GM21526 (cell line): ENCODE measurements around the gene PRDM4.
A peak's percentile ranks its signal among the peaks of the same experiment; 100 is the strongest.
"Not testable (repeated sequence)": the region's sequence is repeated elsewhere in the genome, so short reads cannot be mapped to it uniquely, and the experiment has no call there.

Experiments
- ATAC-seq: cut with Tn5 transposase; IDR thresholded peaks from one replicate; pipeline ENCODE4 v1.9.1; 2021; ENCODE audit warnings: moderate library complexity; ENCODE audit not compliant: unreplicated experiment, low FRiP score

Gene PRDM4

DNA sequence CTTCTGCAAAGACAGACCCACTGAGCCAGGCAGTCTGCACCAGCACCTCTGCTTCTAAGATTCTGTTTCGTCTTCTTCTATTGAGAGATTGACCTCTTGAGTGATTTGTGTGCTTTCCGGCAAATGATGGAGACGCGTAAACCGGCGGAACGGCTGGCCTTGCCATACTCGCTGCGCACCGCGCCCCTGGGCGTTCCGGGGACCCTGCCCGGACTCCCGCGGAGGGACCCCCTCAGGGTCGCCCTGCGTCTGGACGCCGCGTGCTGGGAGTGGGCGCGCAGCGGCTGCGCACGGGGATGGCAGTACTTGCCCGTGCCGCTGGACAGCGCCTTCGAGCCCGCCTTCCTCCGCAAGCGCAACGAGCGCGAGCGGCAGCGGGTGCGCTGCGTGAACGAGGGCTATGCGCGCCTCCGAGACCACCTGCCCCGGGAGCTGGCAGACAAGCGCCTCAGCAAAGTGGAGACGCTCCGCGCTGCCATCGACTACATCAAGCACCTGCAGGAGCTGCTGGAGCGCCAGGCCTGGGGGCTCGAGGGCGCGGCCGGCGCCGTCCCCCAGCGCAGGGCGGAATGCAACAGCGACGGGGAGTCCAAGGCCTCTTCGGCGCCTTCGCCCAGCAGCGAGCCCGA, 14.3 kb upstream of the PRDM4 start:
- ATAC-seq: no peak

DNA sequence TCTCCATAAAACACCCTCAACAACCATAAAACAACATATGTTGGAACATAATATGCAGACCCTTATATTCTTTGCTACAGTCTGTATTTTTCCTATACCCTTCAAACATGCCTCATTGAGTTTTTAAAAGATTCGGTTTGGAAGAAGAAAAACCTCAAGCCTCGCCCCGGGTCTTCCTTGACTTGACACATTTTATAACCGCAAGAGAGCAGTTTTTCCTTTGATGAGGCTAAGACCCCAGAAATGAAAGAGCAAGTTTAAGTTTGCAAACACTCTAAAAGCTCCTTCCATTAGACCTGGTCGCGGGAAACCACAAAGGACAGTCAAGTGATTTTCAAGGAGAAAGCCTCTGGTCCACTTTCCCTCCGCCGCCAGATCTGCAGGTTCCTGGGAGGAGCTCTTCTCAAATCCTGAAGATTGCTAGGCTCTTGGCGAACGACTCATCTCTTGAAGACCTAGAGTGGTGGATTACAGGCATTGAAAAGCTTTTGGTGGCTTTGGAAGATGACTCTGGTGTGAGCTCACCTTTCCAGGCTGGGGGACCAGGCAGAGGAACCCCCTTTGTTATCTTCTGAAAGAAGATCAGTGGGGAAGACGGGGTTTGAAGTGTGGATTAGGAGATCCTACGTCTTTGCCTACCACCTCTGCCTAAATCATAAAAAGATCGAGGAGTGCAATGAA, 13.6 kb upstream of the PRDM4 start, which contains the start of gene ASCL4:
TSS of gene ASCL4 (plus strand) at position 356 of the 681 bp plus-strand sequence. CDS start 515 bp downstream, outside the sequence.
- ATAC-seq: no peak

DNA sequence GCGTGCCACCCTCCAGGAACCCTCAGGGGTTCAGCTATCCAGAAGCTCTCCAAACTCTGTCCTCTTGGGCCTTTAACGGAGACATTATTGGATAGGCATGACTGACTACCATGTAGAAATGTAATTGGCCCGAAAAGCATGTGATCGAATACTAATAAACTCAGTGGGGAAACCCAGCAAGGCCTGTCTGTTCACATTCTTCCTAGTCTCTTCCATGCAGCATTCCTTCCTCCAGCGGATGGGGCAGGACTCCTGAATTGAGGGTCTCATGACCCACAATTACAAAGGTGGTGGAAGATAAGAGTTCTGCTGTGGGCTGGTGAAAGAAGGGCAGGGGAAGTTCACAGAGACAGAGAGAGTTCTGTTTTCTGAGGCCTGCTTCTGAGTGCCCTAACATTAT, 6.5 kb upstream of the PRDM4 start:
- ATAC-seq: no peak

DNA sequence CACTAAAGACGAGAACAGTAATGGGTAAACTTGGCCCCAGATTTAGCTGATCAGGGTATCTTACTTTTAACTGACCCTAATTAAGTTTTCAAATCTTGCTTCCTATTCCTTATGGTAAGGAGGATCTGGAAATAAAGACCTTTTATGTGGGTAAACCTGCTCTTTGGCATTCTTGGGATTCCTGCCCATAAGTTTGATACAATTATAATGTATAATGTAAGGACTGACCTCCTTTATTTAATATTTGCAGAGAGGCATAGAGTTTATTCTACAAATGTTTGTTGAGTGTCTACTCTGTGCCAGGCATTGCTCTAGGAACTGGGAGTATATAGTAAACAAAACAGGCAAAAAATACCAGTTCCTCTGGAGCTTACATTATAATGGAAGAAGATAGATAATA, 4.4 kb upstream of the PRDM4 start:
- no peak for ATAC-seq

DNA sequence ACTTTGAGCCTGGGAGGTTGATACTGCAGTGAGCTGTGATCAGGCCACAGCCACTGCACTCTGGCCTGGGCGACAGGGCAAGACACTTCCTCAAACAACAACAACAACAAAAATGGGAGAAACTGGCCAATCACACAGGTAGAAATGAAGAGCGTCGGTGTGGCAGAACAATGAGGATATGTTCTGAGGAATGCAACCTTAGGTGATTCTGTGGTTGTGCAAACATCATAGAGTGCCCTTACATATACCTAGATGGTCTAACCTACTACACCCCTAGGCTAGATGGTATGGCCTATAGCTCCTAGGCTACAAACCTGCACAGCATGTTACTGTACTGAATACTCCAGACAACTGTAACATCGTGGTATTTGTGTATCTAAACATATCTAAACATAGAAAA, 3.7 kb upstream of the PRDM4 start:
- no peak for ATAC-seq

DNA sequence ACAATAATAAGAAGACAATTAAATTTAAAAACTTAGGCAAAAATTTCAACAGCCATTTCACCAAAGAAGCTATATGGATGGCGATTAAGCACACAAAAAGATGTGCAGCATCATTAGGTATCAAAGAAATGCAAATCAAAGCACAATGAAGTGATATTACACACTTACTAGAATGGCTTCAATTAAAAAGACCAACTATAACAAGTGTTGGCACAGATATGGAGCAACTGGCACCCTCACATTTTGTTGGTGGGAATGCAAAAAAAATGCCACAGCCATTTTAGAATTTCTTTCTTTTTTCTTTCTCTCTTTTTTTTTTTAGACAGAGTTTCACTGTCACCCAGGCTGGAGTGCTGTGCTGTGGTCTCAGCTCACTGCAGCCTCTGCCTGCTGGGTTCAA, 1.9 kb upstream of the PRDM4 start:
- ATAC-seq: no peak

DNA sequence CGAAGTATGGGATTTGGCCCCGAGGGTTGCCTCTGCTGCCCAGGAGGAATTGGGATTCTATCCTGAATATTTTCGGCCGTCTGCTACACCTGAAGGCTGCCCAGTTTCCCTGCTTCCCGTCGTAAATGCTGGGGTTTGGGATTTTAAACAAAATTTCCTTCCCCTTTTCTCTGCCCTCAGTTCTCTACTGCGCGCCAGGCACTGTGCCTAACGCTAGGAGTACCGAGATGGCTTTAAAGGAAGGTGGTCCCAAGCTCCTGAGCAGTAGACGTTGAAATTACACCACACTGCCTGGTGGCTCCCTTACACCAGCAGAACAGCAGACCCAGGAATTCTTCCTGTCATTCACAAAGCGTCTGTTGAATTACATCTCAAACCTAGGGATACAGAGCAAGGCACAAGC, 566 bp upstream of the PRDM4 start:
- no peak for ATAC-seq

DNA sequence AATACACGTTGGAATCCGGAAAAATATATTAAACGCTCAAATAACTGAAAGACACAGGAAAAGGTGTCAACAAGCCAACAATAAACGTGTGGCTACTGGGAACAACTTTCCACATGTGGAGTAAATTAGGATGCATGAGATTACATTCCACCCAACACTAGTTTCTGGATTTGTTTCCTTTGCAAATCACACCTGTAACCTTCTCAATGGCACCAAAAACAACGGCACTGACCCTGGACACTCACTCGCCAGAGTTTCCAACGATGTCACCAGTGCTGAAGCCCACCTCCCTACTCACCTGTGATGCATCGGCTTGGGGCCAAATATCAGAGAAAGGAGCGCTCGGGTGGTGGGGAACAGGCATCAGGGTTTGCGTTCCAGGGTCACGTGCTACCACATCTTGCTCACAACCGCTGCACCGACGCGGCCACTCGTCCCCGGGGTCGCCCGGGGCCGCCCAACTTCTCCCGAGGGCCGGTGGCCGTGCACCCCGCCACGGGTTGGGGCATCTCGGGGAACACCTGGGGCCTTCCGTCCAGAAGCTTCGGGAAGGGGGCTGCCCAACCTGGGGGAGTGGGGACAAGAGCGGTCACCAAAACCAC, 629 bp downstream of the PRDM4 start:
- peak; percentile 29 for ATAC-seq

DNA sequence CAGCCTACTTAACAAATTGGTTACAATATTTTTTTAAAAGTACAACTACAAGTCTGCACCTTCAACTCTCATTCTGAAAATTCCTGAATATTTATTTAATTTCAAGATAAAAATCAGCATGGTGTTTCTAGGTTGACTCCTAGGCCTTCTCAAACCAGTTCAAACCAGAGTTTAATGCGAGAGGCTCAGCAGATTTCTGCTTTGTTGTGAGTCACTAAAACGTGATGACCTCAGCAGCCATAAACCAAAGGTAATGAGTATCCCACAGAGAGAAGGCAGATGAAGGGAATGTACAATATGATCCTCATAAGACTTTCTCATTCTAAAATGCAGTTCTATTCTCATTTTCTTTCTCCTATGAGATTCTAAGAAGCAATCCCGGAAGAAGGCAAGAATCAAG, 1.5 kb downstream of the PRDM4 start:
- no peak for ATAC-seq

DNA sequence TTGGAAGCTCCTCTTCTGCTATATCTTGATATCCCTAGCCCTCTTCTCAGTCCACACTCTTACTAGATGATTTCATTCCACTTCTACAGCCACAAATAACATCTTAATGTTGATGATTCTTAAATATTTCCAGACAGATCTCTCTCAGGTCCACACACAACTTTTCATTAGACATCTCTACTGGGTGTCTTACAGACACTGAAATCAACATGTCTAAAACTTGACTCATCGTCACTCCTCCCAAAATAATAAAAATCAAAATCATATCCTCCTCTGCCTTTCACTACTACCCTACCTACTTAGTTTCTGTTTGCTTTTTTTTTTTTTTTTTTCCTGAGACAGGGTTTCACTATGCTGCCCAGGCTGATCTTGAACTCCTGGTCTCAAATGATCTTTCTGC, 11.9 kb downstream of the PRDM4 start:
- no peak for ATAC-seq

DNA sequence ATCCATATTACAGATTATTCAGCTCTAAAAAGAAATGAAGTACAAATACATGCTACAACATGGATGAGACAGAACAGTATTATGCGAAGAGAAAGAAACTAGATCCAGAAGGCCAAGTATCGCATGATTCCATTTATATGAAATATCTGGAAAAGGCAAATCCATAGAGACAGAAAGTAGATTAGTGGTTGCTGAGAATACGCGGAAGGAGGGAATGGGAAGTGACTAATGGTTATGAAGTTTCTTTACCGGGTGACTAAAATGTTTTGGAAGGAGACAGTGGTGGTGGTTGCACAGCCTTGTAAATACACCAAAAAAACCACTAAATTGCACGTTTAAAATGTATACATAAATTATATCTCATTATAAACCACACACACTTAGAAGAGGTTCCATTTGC, 12.5 kb downstream of the PRDM4 start:
- no peak for ATAC-seq

DNA sequence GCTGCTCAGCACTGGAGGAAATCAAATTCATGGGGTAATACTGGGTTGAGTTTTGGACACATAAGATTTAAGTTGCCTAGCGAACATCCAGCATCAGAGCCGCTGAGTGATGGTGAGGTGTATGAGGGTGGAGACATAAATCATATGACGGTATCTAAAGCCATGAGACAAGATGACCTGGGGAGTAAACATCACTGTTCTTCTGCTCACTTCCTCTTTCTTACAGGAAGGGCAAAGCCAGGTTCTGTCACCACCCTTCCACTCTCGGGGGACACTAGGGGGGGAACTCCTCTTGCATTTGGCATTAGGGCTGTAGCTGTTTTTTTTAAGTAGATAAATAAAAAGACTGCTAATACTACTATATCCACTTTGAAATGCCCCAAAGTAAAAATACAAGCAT, 24.0 kb downstream of the PRDM4 start:
- ATAC-seq: peak; percentile 92

DNA sequence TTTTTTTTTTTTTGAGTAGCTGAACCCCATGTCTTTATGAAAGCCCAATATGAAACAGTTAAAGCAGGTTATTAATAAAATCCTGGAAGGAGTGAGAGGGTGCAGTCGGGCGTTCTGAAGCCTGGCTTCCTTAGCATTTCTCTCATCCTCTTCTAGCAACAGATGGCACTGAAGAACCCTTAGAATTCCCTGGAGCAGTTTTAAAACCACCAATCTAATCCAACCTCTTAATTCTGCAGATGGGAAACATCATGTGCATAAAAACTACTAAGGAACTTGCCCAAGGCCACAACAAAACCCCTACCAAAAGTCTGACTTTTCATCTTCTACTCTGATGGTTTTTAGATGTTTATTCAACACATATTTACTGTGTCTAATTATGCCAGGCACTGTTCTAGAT, 25.2 kb downstream of the PRDM4 start:
- no peak for ATAC-seq

DNA sequence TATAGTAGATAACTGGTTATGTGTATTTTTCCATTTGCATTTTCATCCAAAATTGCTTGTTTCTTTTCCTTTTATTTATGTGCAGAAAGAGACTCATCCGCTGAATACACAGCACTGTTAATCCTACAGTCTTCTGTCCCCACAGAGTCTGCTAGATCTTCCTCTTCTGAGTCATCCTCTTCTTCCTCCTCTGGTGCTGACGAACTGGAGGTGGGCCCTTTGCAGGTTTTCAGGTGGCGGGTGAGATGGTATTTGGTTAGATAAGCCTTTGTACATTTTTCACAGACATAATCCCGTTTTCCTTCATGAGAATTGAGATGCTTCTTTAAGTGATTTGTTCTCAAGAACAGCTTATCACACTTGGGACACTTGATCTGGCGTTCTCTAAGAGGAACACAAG, 26.8 kb downstream of the PRDM4 start:
- no peak for ATAC-seq

DNA sequence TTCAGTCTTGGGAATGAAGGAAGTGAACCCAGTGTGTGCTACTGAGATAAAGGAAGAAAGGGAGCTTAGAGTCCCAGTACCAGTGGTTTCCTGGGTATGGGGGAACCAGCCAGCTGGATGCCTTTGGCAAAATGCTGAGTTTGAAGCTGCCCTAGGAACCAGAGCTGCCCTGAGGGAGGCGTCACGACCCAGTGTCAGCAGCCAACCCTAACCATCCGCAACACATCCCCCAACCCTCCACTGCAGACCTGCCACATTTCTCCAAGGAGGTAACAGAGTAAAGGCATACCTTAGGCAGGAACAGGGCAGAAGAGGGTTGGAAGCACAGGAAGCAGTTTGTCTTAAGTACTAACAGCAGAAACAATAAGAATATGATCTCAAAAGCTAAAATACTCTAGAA, 28.6 kb downstream of the PRDM4 start:
- ATAC-seq: no peak

DNA sequence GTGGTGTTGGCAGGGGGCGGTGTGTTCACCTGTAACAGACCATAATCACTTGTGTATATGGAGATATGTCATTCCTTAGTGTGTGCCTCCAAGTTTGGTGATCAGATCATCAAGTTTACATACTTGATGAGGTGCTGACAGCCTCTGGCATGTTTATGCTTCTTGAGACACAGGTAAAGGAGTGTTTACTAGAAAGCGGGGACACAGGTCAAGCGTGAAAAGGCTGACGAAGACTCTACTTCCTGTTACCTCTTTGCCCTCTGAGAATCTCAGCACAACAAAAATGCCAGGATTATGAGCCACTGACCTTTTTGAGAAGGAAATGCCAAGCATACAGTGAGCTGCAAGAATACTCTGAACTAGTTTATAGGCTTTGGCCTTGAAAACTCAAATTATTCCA, 29.6 kb downstream of the PRDM4 start:
- no peak for ATAC-seq

DNA sequence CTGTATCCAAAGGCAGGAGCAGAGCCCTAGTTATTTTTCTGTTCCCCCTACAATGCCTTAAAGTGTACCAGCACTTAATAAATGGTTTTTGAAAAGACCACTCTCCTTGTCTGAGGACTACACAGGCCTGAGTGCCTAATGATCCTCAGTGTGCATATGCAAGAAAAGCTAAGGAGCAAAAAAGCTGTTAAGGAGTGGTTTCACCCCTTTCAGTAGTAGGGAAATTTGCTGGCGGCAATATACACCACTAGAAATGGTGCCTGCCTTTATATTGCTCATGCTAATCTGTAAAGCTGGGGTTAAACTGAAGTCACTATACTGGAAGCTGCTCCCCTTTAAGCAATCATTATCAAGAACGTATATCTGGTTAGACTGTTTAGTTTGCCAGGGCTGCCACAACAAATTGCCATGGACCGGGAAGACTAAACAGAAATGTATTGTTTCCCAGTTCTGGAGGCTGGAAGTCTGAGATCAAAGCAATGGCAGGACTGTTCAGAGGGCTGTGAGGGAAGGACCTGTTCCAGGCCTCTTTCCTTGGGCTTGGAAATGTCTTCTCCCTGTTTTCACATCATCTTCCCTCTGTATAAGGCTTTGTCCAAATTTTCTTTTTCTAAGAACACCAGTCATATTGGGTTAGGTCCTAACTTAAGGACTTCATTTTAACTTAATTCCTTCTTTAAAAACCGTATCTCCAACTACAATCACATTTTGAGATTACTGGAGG, 30.2 kb downstream of the PRDM4 start:
- ATAC-seq: no peak

DNA sequence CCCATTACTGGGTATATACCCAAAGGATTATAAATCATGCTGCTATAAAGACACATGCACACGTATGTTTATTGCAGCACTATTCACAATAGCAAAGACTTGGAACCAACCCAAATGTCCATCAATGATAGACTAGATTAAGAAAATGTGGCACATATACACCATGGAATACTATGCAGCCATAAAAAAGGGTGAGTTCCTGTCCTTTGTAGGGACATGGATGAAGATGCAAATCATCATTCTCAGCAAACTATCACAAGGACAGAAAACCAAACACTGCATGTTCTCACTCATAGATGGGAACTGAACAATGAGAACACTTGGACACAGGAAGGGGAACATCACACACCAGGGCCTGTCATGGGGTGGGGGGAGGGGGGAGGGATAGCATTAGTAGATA, 33.2 kb downstream of the PRDM4 start:
- ATAC-seq: not testable (repeated sequence)

DNA sequence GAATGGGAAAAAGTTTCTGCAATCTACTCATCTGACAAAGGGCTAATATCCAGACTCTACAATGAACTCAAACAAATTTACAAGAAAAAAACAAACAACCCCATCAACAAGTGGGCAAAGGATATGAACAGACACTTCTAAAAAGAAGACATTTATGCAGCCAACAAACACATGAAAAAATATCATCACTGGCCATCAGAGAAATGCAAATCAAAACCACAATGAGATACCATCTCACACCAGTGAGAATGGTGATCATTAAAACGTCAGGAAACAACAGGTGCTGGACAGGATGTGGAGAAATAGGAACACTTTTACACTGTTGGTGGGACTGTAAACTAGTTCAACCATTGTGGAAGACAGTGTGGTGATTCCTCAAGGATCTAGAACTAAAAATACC, 33.6 kb downstream of the PRDM4 start:
- not testable (repeated sequence) for ATAC-seq

DNA sequence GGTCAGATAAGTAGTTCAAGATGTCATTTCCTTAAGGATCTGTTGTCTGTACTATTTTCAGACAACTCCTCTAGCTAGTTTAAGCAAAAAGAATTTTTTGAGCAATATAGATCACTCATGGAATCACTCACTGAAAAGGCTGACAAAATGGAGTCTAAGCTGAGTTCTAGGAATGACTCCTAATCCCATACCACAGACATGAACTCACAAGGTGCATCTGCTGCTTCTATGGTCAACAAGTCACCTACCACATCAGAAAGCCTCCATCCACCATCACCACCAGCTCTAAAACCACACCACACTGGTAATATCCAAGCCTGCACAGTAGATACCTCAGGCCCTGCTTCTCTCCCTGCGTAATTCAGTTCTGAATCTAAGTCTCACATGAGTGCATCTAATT, 42.3 kb downstream of the PRDM4 start:
- no peak for ATAC-seq

DNA sequence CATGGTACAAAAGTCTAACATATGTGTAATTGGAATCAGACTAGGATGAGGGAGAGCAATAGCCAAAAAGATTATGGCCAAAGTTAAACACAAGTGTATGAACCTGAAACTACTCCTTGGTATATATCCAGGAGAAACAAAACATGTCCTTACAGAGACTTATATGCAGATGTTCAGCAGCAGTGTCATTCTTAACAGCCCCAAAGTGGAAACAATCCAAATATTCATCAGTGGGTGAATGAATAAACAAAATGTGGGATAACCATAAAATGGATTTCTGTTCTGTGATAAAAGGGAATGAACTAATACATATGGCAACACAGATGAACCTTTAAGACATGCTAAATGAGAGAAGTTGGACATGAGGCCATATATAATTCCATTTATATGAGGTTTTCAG, 45.2 kb downstream of the PRDM4 start:
- ATAC-seq: no peak
